GM18909 (cell line): ENCODE data around the gene LYST.

Experiments
- ATAC-seq: cut with Tn5 transposase; IDR thresholded peaks from one replicate; pipeline ENCODE4 v1.9.1; 2021; ENCODE audit warnings: mild to moderate bottlenecking; ENCODE audit not compliant: unreplicated experiment, poor library complexity

LYST gene

GRCh38 chr1:235887676-235888075, 21.0 kb upstream of the LYST start:
- peak; percentile 3 for ATAC-seq

GRCh38 chr1:235885655-235886262, 19.1 kb upstream of the LYST start:
- no peak for ATAC-seq

GRCh38 chr1:235883261-235883927, 16.7 kb upstream of the LYST start:
- no peak for ATAC-seq

GRCh38 chr1:235882816-235883215, 16.1 kb upstream of the LYST start:
- ATAC-seq: no peak

GRCh38 chr1:235881930-235882700, 15.4 kb upstream of the LYST start:
- no peak for ATAC-seq

- ATAC-seq: no peak
These were observed 11.5 kb upstream of the LYST start for GRCh38 chr1:235878082-235878811.

- ATAC-seq: no peak
These were observed 9.7 kb upstream of the LYST start for GRCh38 chr1:235876402-235876841.

GRCh38 chr1:235875036-235875597, 8.4 kb upstream of the LYST start:
- ATAC-seq: no peak

GRCh38 chr1:235874261-235874660, 7.6 kb upstream of the LYST start:
- ATAC-seq: no peak

- no peak for ATAC-seq
These were observed 6.9 kb upstream of the LYST start for GRCh38 chr1:235873571-235873970.

GRCh38 chr1:235873045-235873444, 6.3 kb upstream of the LYST start:
- ATAC-seq: no peak

GRCh38 chr1:235872270-235872669, 5.6 kb upstream of the LYST start:
- no peak for ATAC-seq

GRCh38 chr1:235867903-235868469, 1.3 kb upstream of the LYST start:
- ATAC-seq: peak; percentile 38

- ATAC-seq: peak; percentile 72
These were observed 473 bp upstream of the LYST start for GRCh38 chr1:235866913-235867845.

GRCh38 chr1:235865565-235866204, 1.0 kb downstream of the LYST start:
- peak; percentile 3 for ATAC-seq

- ATAC-seq: no peak
These were observed 1.7 kb downstream of the LYST start for GRCh38 chr1:235864931-235865525.

GRCh38 chr1:235864469-235864868, 2.2 kb downstream of the LYST start:
- ATAC-seq: no peak

- ATAC-seq: no peak
These were observed 3.0 kb downstream of the LYST start for GRCh38 chr1:235863699-235864093.
